Jurkat, Clone E6-1 (cell line): ENCODE measurements around the gene MAP7D2.

Experiments
- DNase-seq: peaks from one replicate; pipeline ENCODE4 v3.0.0-alpha.2; 2011; ENCODE audit warnings: low read depth, low spot score
- H3K4me3 ChIP-seq: 2 replicates; pipeline ENCODE4 v1.5.1; 2011; ENCODE audit warnings: mild to moderate bottlenecking, low read length, control low read depth, moderate library complexity

Gene MAP7D2

GRCh38 chrX:19990556-19991349 lies 126.0 kb downstream of the MAP7D2 start, which contains the start of gene BCLAF3:
Gene BCLAF3 (minus strand): TSS chrX:19991061. CDS start chrX:19970264, 20,797 bp downstream.
- DNase-seq: peak; percentile 66
- H3K4me3 ChIP-seq: peak within 1 kb of the TSS; percentile 57

- no peak for DNase-seq
- peak overlapping the region; percentile 57 for H3K4me3 ChIP-seq
Observed at GRCh38 chrX:19990151-19990555, 126.6 kb downstream of the MAP7D2 start.

- no peak for DNase-seq
- H3K4me3 ChIP-seq: no peak overlapping the region
Observed at GRCh38 chrX:19987856-19988255, 128.9 kb downstream of the MAP7D2 start.

GRCh38 chrX:19986531-19986930 lies 130.2 kb downstream of the MAP7D2 start:
- no peak for DNase-seq
- H3K4me3 ChIP-seq: no peak overlapping the region

- DNase-seq: no peak
- no peak overlapping the region for H3K4me3 ChIP-seq
Observed at GRCh38 chrX:19981947-19982346, 134.8 kb downstream of the MAP7D2 start.

- no peak overlapping the region for H3K4me3 ChIP-seq
- DNase-seq: no peak
Observed at GRCh38 chrX:19975845-19976244, 140.9 kb downstream of the MAP7D2 start.

- H3K4me3 ChIP-seq: no peak overlapping the region
- DNase-seq: no peak
Observed at GRCh38 chrX:19972984-19973383, 143.7 kb downstream of the MAP7D2 start.

- no peak overlapping the region for H3K4me3 ChIP-seq
- DNase-seq: no peak
Observed at GRCh38 chrX:19968276-19968675, 148.4 kb downstream of the MAP7D2 start.

GRCh38 chrX:19966056-19966455 lies 150.7 kb downstream of the MAP7D2 start:
- no peak for DNase-seq
- no peak overlapping the region for H3K4me3 ChIP-seq

- DNase-seq: no peak
- H3K4me3 ChIP-seq: no peak overlapping the region
Observed at GRCh38 chrX:19964017-19964710, 152.5 kb downstream of the MAP7D2 start.

- DNase-seq: no peak
- no peak overlapping the region for H3K4me3 ChIP-seq
Observed at GRCh38 chrX:19960913-19961312, 155.8 kb downstream of the MAP7D2 start.

- DNase-seq: no peak
- no peak overlapping the region for H3K4me3 ChIP-seq
Observed at GRCh38 chrX:19958552-19959486, 157.9 kb downstream of the MAP7D2 start.

GRCh38 chrX:19956923-19957322 lies 159.8 kb downstream of the MAP7D2 start:
- no peak for DNase-seq
- no peak overlapping the region for H3K4me3 ChIP-seq
